ENCODE results near the gene CMSS1.

- TF ChIP-seq CTCF (conservative IDR thresholded peaks at IDR 0.05): no peak
- TF ChIP-seq ZFX (IDR thresholded peaks at IDR 0.05): no peak
These were observed 391.5 kb downstream of the CMSS1 start for GRCh38 chr3:100209169-100209568.

Data from C4-2B (cell line).